Measurements from ENCODE around the gene CNGA3. TPM values are rescaled to one million over a fixed set of nuclear protein-coding genes. Genes with fewer than 3 reads are reported as not detected.

CNGA3 gene
- total RNA-seq, 1 experiment from 2014 or later = not detected

GRCh38 chr2:98334439-98335078 lies 11.7 kb upstream of the CNGA3 start:
- H3K9ac ChIP-seq (ENCODE audit: low read length) = peak overlapping the region; percentile 64
- POLR2A ChIA-PET (ENCODE audit: unreplicated experiment) = interaction anchor here (0.6 kb wide), 1 partner anchor 18 kb away, joined by 3 read pairs; no protein-coding TSS in a partner anchor

GRCh38 chr2:98335271-98335670 lies 11.0 kb upstream of the CNGA3 start:
- no peaks in the 10 kb centered on the region for H3K27me3 ChIP-seq (ENCODE audit: low read length)
- no peak overlapping the region for H2AFZ ChIP-seq (ENCODE audit: low read length)
- DNase-seq (no peak), ATAC-seq (no peak)
- no peaks in the 10 kb centered on the region for H3K9me2 ChIP-seq (replicated peaks; ENCODE audit: low read length)
- intact Hi-C loops (cut with micrococcal nuclease) = no loop called here
- no peaks in the 10 kb centered on the region for H3F3A ChIP-seq (ENCODE audit: low read length, unreplicated experiment)
- peak overlapping the region; percentile 81 for H3K4me2 ChIP-seq (ENCODE audit: low read length)
- TF ChIP-seq EZH2 (IDR thresholded peaks at IDR 0.05; ENCODE audit: low read length, unreplicated experiment) (no peak), EZH2phosphoT487 (IDR thresholded peaks at IDR 0.05; ENCODE audit: borderline replicate concordance, low read length) (no peak), CTCF (conservative IDR thresholded peaks at IDR 0.05; ENCODE audit: low read depth, low read length) (no peak)
- no peak overlapping the region for H3K4me3 ChIP-seq (ENCODE audit: low read length)
- ChIA-PET POLR2A (ENCODE audit: unreplicated experiment) (no interaction called here), CTCF (no interaction called here)
- no peaks in the 10 kb centered on the region for H3K36me3 ChIP-seq (ENCODE audit: low read depth, low read length)
- H3K4me1 ChIP-seq (ENCODE audit: insufficient read depth, low read length) = peaks cover 18% of the 10 kb centered on the region
- no peaks in the 10 kb centered on the region for H4K20me1 ChIP-seq (ENCODE audit: low read length)
- H3K9me3 ChIP-seq (ENCODE audit: low read length) = no peaks in the 10 kb centered on the region
- no peak overlapping the region for H3K9ac ChIP-seq (ENCODE audit: low read length)
- peak overlapping the region; percentile 90 for H3K27ac ChIP-seq (ENCODE audit: low read length)
- no TSS peak for BruUV-seq (replicated peaks)
- H3K79me2 ChIP-seq (ENCODE audit: low read length) = no peaks in the 10 kb centered on the region

More at GRCh38 chr2:98334439-98335078, 11.7 kb upstream of the CNGA3 start:
- Histone ChIP-seq H3K9me2 (replicated peaks; ENCODE audit: low read length) (no peaks in the 10 kb centered on the region), H3K27me3 (ENCODE audit: low read length) (no peaks in the 10 kb centered on the region), H3K4me3 (ENCODE audit: low read length) (peak overlapping the region; percentile 39), H3K79me2 (ENCODE audit: low read length) (no peaks in the 10 kb centered on the region), H3K36me3 (ENCODE audit: low read depth, low read length) (no peaks in the 10 kb centered on the region), H2AFZ (ENCODE audit: low read length) (peak overlapping the region; percentile 69), H3F3A (ENCODE audit: low read length, unreplicated experiment) (no peaks in the 10 kb centered on the region), H3K9me3 (ENCODE audit: low read length) (no peaks in the 10 kb centered on the region), H3K27ac (ENCODE audit: low read length) (peak overlapping the region; percentile 90), H3K4me1 (ENCODE audit: insufficient read depth, low read length) (peaks cover 18% of the 10 kb centered on the region), H3K4me2 (ENCODE audit: low read length) (peak overlapping the region; percentile 81), H4K20me1 (ENCODE audit: low read length) (no peaks in the 10 kb centered on the region)
- intact Hi-C loops (cut with micrococcal nuclease) = loop anchor here (1.0 kb wide), 1 partner anchor 22 kb away; no protein-coding TSS in a partner anchor
- DNase-seq (peak; percentile 95), ATAC-seq (peak; percentile 100)
- CTCF ChIA-PET = interaction anchor here (0.5 to 0.6 kb wide), 2 partner anchors 314 to 528 kb away, joined by 3 read pairs; no protein-coding TSS in a partner anchor
- no TSS peak for BruUV-seq (replicated peaks)
- TF ChIP-seq CTCF (conservative IDR thresholded peaks at IDR 0.05; ENCODE audit: low read depth, low read length) (no peak), EZH2 (IDR thresholded peaks at IDR 0.05; ENCODE audit: low read length, unreplicated experiment) (no peak), EZH2phosphoT487 (IDR thresholded peaks at IDR 0.05; ENCODE audit: borderline replicate concordance, low read length) (no peak)

- POLR2A ChIA-PET (ENCODE audit: unreplicated experiment) = no interaction called here
- Histone ChIP-seq H3K36me3 (ENCODE audit: low read depth, low read length) (no peaks in the 10 kb centered on the region), H4K20me1 (ENCODE audit: low read length) (no peaks in the 10 kb centered on the region), H3K4me2 (ENCODE audit: low read length) (no peak overlapping the region), H2AFZ (ENCODE audit: low read length) (no peak overlapping the region), H3F3A (ENCODE audit: low read length, unreplicated experiment) (no peaks in the 10 kb centered on the region), H3K9ac (ENCODE audit: low read length) (no peak overlapping the region), H3K4me1 (ENCODE audit: insufficient read depth, low read length) (no peaks in the 10 kb centered on the region), H3K27ac (ENCODE audit: low read length) (no peak overlapping the region), H3K79me2 (ENCODE audit: low read length) (no peaks in the 10 kb centered on the region), H3K9me3 (ENCODE audit: low read length) (no peaks in the 10 kb centered on the region), H3K4me3 (ENCODE audit: low read length) (no peak overlapping the region), H3K27me3 (ENCODE audit: low read length) (0 out of 2 replicates have a peak, but pooled peaks cover 5% of the 10 kb centered on the region), H3K9me2 (replicated peaks; ENCODE audit: low read length) (no peaks in the 10 kb centered on the region)
- CTCF ChIA-PET = no interaction called here
- no peak for DNase-seq
- intact Hi-C loops (cut with micrococcal nuclease) = no loop called here
- ATAC-seq = no peak
- no TSS peak for BruUV-seq (replicated peaks)
- no peak for TF ChIP-seq EZH2phosphoT487 (IDR thresholded peaks at IDR 0.05; ENCODE audit: borderline replicate concordance, low read length)
- no peak for TF ChIP-seq CTCF (conservative IDR thresholded peaks at IDR 0.05; ENCODE audit: low read depth, low read length)
- no peak for TF ChIP-seq EZH2 (IDR thresholded peaks at IDR 0.05; ENCODE audit: low read length, unreplicated experiment)
These were observed 5.0 kb upstream of the CNGA3 start for GRCh38 chr2:98341241-98341640.

Measured in PC-3 (cell line).